ENCODE measurements around the gene ADPRM.

ADPRM gene

GRCh38 chr17:10653987-10654386 is 43.4 kb upstream of the ADPRM start:
- ChIA-PET POLR2A (ENCODE audit: low non-redundant PET) (no interaction called here), CTCF (no interaction called here)
- no peak for DNase-seq (ENCODE audit: low spot score)
- no peak overlapping the region for H3K27ac ChIP-seq
- TF ChIP-seq, protein P1, sequence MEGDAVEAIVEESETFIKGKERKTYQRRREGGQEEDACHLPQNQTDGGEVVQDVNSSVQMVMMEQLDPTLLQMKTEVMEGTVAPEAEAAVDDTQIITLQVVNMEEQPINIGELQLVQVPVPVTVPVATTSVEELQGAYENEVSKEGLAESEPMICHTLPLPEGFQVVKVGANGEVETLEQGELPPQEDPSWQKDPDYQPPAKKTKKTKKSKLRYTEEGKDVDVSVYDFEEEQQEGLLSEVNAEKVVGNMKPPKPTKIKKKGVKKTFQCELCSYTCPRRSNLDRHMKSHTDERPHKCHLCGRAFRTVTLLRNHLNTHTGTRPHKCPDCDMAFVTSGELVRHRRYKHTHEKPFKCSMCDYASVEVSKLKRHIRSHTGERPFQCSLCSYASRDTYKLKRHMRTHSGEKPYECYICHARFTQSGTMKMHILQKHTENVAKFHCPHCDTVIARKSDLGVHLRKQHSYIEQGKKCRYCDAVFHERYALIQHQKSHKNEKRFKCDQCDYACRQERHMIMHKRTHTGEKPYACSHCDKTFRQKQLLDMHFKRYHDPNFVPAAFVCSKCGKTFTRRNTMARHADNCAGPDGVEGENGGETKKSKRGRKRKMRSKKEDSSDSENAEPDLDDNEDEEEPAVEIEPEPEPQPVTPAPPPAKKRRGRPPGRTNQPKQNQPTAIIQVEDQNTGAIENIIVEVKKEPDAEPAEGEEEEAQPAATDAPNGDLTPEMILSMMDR (conservative IDR thresholded peaks at IDR 0.05; ENCODE audit: low read depth), result no peak

DNA sequence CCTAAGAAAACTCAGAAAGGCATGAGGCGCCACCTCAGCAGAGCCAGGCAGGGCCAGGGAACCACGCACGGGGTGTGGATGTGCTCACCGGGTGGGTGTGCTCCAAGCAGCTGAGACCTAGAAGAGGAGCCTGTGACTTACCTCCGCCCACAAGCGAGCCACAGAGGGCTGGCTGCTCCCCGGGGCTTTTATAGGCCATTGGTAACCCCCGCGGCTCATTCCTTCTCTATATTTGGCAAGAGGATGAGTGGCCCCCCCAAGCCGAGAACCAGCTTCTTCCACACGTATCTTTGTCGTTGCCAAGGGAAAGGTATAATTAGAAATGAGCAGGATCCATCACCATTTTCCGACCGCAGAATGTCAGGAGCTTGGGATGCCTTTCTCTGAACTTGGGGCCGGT is 40.2 kb upstream of the ADPRM start, which contains the start of gene MYH3:
Gene MYH3, minus strand, starts transcription at position 162 of the 400 bp plus-strand sequence. CDS start 2,245 bp downstream, outside the sequence.
- ChIA-PET CTCF (interaction anchor here (1.3 kb wide), 1 partner anchor 11 kb away, joined by 3 read pairs; no protein-coding TSS in a partner anchor), POLR2A (ENCODE audit: low non-redundant PET) (no interaction called here)
- TF ChIP-seq, protein P1 (conservative IDR thresholded peaks at IDR 0.05; ENCODE audit: low read depth), result no peak
- DNase-seq (ENCODE audit: low spot score), result no peak
- H3K27ac ChIP-seq, result no peak within 1 kb of the TSS

- no peak for DNase-seq (ENCODE audit: low spot score)
- no peak overlapping the region for H3K27ac ChIP-seq
- TF ChIP-seq, protein P1 (conservative IDR thresholded peaks at IDR 0.05; ENCODE audit: low read depth), result no peak
- ChIA-PET POLR2A (ENCODE audit: low non-redundant PET) (no interaction called here), CTCF (interaction anchor here (1.3 kb wide), 1 partner anchor 11 kb away, joined by 3 read pairs; no protein-coding TSS in a partner anchor)
These were observed 39.5 kb upstream of the ADPRM start for GRCh38 chr17:10657879-10658278.

DNA sequence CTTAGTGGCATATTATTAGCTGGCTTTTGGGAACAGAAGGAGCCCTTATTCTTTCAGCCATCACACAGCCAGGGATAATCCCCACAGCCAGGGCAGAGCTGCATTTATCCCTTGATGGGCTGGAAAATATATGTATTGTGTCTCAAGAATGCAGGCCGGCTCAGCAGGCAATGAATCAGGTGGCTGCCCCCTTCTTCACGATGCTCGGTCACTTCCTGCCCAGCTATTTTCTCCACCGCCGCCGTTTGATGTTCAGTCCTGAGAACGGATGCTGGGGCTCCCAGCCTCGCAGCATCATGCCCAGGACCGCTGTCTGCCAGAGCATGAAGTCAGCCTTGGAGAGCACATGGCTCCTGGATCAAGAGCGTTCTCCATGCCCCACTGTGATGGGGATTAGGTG is 36.0 kb upstream of the ADPRM start:
- no peak for DNase-seq (ENCODE audit: low spot score)
- ChIA-PET POLR2A (ENCODE audit: low non-redundant PET) (no interaction called here), CTCF (interaction anchor here (0.7 to 1.6 kb wide), 2 partner anchors 15 to 29 kb away, joined by 3 to 6 read pairs; no protein-coding TSS in a partner anchor)
- TF ChIP-seq, protein P1 (conservative IDR thresholded peaks at IDR 0.05; ENCODE audit: low read depth), result no peak
- no peak overlapping the region for H3K27ac ChIP-seq

DNA sequence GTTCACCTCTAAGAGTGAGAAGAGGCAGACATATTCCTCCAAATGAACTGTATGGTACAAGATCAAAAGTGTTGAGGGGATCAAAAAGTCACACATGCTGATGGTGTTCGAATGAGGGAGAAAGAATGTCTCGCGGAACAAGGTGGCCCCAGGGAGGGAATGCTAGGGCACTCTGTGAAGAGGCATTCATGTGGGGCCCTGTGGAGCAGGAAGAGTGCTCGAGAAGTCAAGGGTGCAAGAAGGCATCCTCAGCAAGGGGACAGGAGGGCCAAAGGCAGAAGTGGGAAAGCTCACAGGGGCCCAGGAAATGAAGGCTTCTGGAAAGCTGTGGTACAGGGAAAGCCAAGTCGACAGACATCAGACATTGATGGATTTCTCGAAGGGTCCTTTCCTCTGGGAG is 34.2 kb upstream of the ADPRM start:
- POLR2A ChIA-PET (ENCODE audit: low non-redundant PET), result no interaction called here
- CTCF ChIA-PET, result no interaction called here
- no peak overlapping the region for H3K27ac ChIP-seq
- TF ChIP-seq, protein P1 (conservative IDR thresholded peaks at IDR 0.05; ENCODE audit: low read depth), result no peak
- no peak for DNase-seq (ENCODE audit: low spot score)

DNA sequence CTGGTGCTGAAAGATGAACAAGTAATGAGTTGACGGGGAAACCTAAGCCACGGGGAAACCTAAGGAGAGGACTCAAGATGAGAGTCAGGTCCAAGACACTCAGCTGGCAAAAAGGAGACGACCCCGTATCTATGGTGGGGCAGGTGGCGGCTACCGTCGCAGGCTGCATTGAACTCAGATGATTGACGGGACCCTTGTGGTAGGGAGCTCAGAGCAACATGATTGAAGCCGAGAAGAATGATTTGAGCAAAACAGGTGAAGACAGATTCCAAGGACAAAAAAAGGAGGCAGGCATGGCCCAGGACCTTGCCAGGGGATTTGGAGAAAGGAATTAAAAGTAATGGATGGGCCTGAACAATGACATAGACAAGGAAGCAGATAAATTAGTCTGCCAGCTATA is 32.8 kb upstream of the ADPRM start:
- TF ChIP-seq, protein P1 (conservative IDR thresholded peaks at IDR 0.05; ENCODE audit: low read depth), result no peak
- no peak for DNase-seq (ENCODE audit: low spot score)
- ChIA-PET POLR2A (ENCODE audit: low non-redundant PET) (no interaction called here), CTCF (interaction anchor here (0.9 kb wide), 1 partner anchor 18 kb away, joined by 3 read pairs; no protein-coding TSS in a partner anchor)
- H3K27ac ChIP-seq, result no peak overlapping the region
